A549 (cell line): ENCODE measurements around the gene TESPA1.

Experiments used
- CBX2 ChIP-seq: fragments of 200-600 bp; sonication (generic); IDR thresholded peaks from 2 replicates; pipeline ENCODE4 v1.6.1; 2016; ENCODE audit warnings: low read depth, mild to moderate bottlenecking, borderline replicate concordance
- CTCF ChIP-seq: fragments of >200 bp; sonication (Bioruptor Twin); formaldehyde crosslinking; IDR thresholded peaks from 3 replicates; pipeline ENCODE4 v1.5.1; 2016
- EP300 ChIP-seq, 2 experiments: fragments of >200 bp; sonication (Bioruptor Twin); formaldehyde crosslinking; IDR thresholded peaks; 2 replicates in 1 of 2; 3 replicates in 1 of 2; pipeline ENCODE4 v1.6.1; 2016 to 2017
- HMGXB4 ChIP-seq: fragments of 250-450 bp; sonication (Bioruptor Pico); IDR thresholded peaks from 2 replicates; pipeline ENCODE4 v1.5.0; 2021; ENCODE audit warnings: mild to moderate bottlenecking, moderate library complexity, borderline replicate concordance
- JUN ChIP-seq, 2 experiments: fragments of >200 bp; sonication (Bioruptor Twin); formaldehyde crosslinking; IDR thresholded peaks; 2 replicates in 1 of 2; 3 replicates in 1 of 2; pipeline ENCODE4 v1.6.1; 2016 to 2017
- NFE2L2 ChIP-seq: fragments of 150-350 bp; conservative IDR thresholded peaks from 2 replicates; pipeline ENCODE4 v1.6.1; 2014; ENCODE audit warnings: low read length
- POLR2A ChIP-seq: IDR thresholded peaks from 2 replicates; pipeline ENCODE4 v1.6.1; 2012; ENCODE audit warnings: mild to moderate bottlenecking, low read length
- RFX5 ChIP-seq: fragments of 450-650 bp; IDR thresholded peaks from 2 replicates; pipeline ENCODE4 v1.7.1; 2014; ENCODE audit warnings: antibody characterized with exemption, mild to moderate bottlenecking, moderate library complexity
- RNF2 ChIP-seq: fragments of 200-600 bp; sonication (generic); IDR thresholded peaks from 2 replicates; pipeline ENCODE4 v1.6.1; 2016; ENCODE audit warnings: low read depth, mild to moderate bottlenecking, antibody characterized with exemption, moderate library complexity, borderline replicate concordance
- SMC3 ChIP-seq: fragments of >200 bp; sonication (Bioruptor Twin); formaldehyde crosslinking; IDR thresholded peaks from 3 replicates; pipeline ENCODE4 v1.6.1; 2018; ENCODE audit warnings: inconsistent platforms
- TF ChIP-seq, protein P1 (sequence below): fragments of 450-650 bp; IDR thresholded peaks from 2 replicates; pipeline ENCODE4 v1.6.1; 2014; ENCODE audit warnings: antibody characterized with exemption
- TF ChIP-seq, protein P2 (sequence below): IDR thresholded peaks from 2 replicates; pipeline ENCODE4 v1.6.1; 2012
- TF ChIP-seq, protein P3 (sequence below): fragments of 200-600 bp; sonication (generic); IDR thresholded peaks from 2 replicates; pipeline ENCODE4 v1.6.1; 2016; ENCODE audit warnings: antibody characterized with exemption, mild to moderate bottlenecking, moderate library complexity
- TF ChIP-seq, protein P4 (sequence below): fragments of >200 bp; sonication (Bioruptor Twin); formaldehyde crosslinking; IDR thresholded peaks from 2 replicates; pipeline ENCODE4 v1.6.1; 2016

DNA sequence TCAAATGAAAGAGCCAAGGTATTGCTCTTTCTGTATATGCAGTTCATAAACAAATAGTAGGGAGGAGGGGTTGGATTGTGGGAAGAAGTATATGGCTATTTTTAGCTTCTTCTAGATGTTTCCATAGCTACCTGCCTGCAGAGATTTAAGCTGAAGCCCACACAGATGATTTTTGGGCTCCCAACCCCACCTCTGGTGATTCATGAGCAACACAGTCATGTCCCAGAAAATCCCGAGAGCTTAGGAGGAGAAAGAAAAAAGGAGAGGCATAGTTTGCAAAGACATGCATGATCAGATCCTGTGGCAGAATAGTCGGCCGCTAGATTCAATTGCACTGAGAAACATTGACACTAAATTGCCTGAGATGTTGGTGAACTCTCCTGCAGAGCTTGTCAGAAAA lies 13.8 kb downstream of the TESPA1 start:
- no peak for TF ChIP-seq EP300 (IDR thresholded peaks at IDR 0.05)
- TF ChIP-seq RNF2 = no peak
- TF ChIP-seq POLR2A = no peak
- no peak for TF ChIP-seq CTCF
- no peak for TF ChIP-seq HMGXB4 (CRISPR knock-in tag)
- no peak for TF ChIP-seq CBX2
- TF ChIP-seq, protein P1, sequence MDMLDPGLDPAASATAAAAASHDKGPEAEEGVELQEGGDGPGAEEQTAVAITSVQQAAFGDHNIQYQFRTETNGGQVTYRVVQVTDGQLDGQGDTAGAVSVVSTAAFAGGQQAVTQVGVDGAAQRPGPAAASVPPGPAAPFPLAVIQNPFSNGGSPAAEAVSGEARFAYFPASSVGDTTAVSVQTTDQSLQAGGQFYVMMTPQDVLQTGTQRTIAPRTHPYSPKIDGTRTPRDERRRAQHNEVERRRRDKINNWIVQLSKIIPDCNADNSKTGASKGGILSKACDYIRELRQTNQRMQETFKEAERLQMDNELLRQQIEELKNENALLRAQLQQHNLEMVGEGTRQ = no peak
- TF ChIP-seq, protein P2, sequence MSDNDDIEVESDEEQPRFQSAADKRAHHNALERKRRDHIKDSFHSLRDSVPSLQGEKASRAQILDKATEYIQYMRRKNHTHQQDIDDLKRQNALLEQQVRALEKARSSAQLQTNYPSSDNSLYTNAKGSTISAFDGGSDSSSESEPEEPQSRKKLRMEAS = no peak
- no peak for TF ChIP-seq SMC3
- TF ChIP-seq, protein P3, sequence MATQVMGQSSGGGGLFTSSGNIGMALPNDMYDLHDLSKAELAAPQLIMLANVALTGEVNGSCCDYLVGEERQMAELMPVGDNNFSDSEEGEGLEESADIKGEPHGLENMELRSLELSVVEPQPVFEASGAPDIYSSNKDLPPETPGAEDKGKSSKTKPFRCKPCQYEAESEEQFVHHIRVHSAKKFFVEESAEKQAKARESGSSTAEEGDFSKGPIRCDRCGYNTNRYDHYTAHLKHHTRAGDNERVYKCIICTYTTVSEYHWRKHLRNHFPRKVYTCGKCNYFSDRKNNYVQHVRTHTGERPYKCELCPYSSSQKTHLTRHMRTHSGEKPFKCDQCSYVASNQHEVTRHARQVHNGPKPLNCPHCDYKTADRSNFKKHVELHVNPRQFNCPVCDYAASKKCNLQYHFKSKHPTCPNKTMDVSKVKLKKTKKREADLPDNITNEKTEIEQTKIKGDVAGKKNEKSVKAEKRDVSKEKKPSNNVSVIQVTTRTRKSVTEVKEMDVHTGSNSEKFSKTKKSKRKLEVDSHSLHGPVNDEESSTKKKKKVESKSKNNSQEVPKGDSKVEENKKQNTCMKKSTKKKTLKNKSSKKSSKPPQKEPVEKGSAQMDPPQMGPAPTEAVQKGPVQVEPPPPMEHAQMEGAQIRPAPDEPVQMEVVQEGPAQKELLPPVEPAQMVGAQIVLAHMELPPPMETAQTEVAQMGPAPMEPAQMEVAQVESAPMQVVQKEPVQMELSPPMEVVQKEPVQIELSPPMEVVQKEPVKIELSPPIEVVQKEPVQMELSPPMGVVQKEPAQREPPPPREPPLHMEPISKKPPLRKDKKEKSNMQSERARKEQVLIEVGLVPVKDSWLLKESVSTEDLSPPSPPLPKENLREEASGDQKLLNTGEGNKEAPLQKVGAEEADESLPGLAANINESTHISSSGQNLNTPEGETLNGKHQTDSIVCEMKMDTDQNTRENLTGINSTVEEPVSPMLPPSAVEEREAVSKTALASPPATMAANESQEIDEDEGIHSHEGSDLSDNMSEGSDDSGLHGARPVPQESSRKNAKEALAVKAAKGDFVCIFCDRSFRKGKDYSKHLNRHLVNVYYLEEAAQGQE = no peak
- TF ChIP-seq, protein P4, sequence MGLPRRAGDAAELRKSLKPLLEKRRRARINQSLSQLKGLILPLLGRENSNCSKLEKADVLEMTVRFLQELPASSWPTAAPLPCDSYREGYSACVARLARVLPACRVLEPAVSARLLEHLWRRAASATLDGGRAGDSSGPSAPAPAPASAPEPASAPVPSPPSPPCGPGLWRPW = no peak
- no peak for TF ChIP-seq JUN (IDR thresholded peaks at IDR 0.05)
- TF ChIP-seq RFX5 = no peak
- TF ChIP-seq NFE2L2 = no peak
